Bone marrow (tissue), 2 donors: ENCODE measurements around the gene CYP2W1.
A peak's percentile ranks its signal among the peaks of the same experiment; 100 is the strongest.
"Not testable (repeated sequence)": the region's sequence is repeated elsewhere in the genome, so short reads cannot be mapped to it uniquely, and the experiment has no call there.

ENCODE experiments used
- DNase-seq, 2 donors: peaks; one replicate each; lab custom pipeline; 2025; lab: John Stamatoyannopoulos, UW

The CYP2W1 gene

DNA sequence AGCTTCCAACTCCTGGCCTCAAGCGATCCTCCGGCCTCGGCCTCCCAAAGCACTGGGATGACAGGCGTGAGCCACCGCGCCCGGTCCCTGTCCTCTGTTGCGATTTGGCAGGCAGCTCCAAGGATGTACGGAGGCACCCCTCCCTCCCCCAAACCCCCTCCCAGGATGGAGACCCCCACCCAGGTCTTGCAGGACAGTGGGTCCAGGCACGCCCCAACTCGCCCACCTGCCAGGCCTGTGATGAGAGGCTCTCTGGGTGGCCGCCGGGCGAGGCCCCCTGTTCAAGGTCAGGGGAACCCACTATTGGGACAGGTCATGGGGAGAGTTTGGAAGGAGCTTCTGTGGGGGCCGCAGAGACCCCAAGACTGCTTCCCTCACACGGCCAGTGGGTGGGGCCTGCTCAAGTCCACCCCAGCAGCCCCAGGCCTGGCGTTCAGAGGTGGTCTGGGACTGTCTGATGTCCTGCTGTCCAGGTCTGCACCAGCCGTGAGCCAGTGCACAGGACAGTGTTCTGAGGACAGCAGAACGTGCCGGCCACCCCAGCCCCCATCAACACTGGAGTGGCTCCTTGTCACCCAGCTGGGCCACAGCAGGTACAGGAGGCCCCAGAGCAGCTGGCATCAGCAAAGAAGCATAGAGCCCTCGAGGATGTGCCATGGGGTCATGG is 31.0 kb upstream of the CYP2W1 start:
- DNase-seq: no peak

DNA sequence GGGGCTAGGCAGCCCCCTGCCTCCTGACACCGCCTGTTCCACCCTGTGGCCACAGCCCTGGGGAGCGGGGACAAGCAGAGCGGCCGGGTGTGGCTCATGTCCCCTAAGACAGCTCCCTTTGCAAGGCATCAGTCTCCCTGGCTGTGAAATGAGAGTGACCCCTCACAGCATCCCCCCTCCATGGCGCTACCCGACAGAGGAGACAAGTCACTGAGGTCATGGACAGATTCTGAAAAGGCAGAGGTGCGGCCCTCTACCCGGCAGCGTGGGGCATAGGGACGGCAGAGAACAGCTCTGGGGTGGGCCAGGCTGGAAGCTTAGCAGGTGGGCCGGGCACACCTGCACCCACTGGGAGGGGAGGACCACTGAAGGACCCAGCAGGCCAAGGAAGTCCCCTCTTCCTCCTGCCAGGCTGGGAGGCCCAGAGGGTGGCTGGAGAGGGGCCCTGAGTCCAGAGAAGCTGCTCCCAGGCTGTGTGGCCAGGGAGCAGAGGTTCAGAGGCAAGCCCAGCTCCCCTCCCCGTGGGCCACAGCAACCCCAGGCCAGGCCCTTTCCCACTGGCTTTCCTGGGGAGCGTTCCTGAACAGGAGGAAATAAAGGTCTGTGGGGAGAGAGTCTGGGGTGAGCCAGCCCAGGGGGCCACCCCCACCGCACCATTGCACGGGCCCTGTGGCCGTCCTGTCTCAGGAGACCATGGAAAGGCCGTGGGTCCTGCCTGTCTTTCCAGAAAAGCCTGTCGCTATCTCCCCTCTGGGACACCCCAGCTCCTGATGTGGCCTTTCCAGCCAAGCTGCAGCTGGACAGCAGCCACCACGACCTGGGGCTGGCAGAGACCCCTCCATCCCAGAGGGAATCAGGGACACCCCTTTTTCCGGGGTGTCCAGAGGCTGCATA is 30.2 kb upstream of the CYP2W1 start:
- no peak for DNase-seq

DNA sequence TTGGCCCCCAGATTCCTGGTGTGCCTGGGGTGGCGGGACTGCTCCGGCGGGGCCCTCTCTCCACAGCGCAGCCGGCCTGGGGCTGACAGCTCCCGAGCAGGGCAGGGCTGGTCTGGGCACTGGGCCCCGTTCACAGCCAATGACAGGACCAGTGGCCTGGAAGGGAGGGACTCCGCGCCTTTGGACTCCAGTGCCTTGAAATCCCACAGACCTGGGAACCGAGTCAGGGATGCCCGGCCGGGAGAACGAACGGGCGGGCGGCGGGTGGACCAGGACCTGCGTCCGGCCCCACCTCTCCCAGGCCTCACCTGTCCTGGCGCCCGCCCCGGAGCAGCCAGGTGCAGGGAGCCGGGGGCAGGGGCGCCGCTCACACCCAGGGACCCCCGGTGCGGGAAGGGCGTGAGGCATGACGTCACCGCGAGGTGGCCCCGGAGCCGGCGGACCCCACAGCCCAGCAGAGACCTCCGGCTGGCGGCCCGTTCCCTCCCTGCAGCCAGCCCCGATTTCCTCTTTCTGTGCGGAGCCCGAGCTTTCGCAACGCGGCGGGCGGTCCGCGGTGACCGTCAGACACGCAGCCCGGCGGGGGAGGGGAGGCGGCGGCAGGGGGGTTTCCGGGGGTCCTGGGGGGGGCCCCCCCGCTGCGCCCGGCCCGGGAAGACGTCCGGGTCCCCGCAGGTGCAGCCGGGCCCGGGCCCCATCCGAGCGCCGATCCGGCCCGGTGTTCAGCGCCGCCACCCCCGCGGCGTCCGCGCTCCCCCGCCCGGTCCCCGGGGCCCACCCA is 29.2 kb upstream of the CYP2W1 start:
- DNase-seq: peak in 1 of 2 donors; percentile 34

DNA sequence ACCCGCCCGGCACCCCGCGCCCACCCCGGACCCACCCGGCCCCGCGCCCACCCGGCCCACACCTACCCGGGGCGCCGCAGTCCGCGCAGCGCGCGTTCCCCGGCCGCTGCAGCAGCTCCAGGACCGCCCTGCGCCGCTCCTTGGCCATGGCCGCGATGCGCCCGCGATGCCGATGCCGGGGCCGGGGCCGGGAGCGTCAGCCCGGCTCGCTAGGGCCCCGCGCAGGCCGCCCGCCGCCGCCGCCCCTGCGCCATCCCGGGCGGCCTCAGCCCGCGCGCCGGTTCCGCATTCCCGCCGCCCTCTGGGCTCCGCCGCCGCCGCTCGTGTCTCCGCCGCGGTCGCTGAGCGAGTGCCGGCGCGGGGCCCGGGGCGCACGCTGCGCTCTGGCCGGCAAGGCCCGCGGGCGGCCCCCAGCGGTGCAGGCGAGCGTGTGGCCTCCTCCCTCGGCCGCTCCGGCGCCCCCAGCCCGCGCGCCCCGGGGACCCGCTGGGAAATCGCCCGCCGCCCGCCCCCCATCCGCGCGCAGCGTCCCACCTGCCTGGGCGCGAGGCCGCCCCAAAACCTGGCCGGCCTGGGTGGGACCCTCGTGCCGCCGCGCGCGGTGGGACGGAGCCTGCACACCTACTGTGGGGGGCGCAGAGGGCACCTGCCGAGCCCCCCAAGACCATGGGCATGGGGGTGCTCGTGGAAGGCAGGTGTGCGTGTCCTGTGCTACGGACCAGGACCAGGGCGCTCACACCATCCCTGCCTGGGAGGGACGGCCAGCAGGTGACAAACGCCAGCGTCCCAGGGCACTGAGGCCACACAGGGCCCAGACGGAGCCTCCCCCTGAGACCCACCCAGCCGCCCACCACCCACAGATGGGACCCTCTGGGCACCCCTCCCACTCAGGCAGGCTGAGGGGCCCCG is 28.4 kb upstream of the CYP2W1 start, which contains the start of gene ADAP1:
Gene ADAP1, minus strand, starts transcription at position 351 of the 909 bp plus-strand sequence. Its CDS starts 203 bp downstream, at position 148.
- DNase-seq: peak; percentile 22 to 34

DNA sequence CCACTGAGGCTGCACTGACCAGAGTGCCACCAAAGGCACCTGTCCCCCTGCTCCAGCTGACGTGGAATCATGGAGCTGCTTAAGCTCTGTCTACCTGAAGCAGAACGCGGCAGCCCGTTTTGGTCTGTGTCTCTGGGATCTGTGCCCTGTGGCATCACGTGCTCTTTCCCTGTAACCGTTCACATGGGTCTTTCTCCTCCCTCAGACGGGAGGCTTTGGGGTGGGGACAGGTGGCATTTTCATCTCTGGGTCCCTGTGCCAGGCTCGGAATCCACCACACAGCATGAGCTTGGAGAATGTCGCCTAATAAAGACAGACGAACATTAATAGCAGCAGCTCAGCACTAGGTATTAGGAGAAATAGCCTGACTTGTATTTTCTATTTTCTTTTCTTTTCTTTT is 26.9 kb upstream of the CYP2W1 start:
- no peak for DNase-seq

DNA sequence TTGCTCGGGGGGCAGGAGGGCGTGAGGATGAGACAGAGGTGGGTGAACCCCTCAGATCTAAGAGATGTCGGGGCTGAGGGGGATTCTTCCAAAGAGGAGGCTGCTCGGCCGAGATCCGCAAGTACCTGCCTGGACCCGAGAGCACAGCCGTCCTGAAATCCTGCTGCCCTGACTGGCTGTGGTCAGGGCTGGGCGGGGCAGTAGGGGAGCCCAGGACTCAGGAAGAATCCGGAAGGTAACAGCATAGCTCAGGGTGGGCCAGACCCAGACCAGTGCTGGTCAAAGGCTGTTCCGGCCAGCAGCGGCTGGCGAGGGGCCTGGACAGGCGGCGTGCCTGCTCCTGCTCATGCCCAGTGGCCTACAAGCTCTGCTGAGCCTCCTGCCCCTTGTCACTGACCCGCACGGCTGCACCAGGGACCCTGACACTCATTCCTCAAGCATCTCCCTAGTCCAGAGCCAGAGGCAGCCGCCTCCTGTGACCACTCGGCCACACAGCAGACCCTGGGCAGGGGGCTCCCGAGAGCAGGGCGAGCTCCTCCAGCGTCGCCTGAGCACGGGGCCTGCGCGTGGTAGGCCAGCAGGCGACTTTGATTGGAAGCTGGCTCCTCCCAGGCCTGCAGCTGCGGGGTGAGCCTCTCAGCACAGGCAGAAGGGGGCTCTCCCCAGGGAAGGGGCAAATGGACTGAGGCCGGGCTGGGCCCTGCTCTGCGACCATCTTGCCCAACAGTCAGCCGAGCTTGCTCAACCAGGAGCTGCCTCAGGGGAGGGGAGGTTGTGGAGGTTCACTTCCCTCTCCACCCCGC is 25.4 kb upstream of the CYP2W1 start:
- DNase-seq: peak in 1 of 2 donors; percentile 37

DNA sequence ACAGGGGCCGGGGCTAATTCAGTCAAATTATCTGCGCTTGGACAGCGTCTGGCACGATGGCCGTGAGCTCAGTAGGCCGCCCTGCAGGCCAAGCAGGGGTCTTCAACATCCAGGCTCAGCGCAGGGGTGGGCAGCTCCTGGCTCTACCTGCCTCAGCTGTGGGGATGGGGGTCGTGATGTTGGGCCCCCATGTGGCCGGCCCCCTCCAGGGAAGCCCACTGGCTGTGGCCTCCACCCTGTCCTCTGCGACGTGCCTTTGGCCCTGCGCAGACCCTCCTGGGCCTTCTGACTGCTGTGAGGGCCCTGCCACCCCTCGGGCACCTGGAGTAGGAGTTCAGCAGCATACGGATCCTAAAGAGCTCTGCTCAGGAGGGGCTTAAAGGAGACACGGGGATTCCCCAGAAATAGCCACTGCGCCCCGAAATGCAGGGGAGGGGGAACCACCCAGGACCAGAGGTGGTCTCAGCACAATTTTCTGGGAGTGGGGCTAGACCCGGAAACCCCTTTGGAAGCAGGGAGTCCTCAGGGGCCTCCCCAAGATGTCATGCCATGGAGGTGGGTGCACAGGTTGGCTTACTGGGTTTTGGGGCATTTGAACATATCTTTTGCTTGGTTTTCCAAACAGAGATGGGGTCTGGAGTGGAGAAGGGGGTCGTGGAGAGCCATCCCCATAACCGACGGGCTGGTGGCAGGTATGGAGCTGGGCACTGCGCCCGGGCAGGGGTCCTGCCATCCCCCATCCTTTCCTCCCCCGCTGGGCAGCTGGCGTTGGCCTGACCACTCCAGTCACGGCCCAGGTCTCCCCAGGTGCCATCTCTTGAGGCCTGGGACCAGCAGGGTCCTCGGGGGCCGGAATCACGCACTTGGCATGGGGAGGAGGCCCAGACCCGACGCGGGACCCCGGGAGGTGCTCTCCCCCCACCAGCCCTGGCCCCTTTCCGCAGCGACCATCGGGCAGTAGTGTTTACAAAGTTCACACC is 24.5 kb upstream of the CYP2W1 start:
- no peak for DNase-seq

DNA sequence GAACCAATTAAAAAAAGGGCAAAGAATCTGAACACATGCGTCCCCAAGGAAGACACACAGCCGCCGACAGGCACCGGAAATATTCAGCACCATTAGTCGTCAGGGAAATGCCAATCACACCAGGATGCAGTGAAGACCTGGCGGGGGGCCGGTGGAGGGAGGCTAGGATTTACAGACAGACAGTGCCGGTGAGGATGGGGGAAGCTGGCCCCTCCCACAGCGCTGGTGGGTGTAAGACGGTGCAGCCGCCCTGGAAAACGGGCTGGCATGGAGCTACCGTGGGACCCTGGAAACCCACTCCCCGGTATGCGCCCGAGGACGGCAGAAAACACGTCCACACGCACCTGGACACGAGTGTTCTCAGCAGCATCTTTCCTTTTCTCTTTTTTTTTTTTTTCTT is 23.7 kb upstream of the CYP2W1 start:
- no peak for DNase-seq

DNA sequence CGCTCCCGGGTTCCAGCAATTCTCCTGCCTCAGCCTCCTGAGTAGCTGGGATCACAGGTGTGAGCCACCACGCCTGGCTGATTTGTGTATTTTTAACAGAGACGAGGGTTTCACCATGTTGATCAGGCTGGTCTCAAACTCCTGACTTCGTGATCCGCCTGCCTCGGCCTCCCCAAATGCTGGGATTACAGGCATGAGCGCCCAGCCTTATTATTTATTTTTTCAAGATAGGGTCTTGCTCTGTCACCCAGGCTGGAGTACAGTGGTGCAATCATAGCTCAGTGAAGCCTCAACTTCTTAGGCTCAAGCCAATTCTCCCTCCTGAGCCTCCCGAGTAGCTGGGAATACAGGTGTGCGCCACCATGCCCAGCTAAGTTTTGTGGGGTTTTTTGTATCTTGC is 23.2 kb upstream of the CYP2W1 start:
- not testable (repeated sequence) for DNase-seq

DNA sequence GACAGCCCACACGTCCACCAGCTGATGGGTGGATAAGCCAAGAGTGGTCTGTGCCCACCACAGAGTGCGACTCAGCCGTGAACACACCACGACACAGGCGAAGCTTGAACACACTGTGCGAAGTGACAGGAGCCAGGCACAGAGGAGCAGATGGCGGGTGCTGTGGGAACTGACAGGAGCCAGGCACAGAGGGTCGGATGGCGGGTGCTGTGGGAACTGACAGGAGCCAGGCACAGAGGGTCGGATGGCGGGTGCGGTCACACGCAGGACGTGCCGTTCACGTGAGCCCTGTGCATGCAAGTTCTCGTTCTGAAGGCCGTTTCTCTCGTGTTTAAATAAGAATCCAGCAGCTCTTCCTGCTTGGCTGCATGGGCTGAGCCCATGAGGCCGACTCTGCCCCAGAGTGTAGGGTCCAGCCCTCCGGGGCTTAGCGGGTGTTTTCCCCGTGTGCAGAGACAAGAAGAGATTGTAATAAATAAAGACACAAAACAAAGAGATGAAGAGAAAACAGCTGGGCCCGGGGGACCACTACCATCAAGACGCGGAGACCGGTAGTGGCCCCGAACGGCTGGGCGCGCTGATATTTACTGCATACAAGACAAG is 22.6 kb upstream of the CYP2W1 start:
- no peak for DNase-seq

DNA sequence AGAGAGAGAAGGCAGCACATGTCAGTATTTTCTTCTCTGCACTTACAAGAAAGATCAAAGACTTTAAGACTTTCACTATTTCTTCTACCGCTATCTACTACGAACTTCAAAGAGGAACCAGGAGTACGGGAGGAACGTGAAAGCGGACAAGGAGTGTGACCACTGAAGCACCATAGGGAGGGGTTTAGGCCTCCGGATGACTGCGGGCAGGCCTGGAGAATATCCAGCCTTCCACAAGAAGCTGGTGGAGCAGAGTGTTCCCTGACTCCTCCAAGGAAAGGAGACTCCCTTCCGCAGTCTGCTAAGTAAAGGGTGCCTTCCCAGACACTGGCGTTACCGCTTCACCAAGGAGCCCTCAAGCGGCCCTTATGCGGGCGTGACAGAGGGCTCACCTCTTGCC is 22.0 kb upstream of the CYP2W1 start:
- not testable (repeated sequence) for DNase-seq

DNA sequence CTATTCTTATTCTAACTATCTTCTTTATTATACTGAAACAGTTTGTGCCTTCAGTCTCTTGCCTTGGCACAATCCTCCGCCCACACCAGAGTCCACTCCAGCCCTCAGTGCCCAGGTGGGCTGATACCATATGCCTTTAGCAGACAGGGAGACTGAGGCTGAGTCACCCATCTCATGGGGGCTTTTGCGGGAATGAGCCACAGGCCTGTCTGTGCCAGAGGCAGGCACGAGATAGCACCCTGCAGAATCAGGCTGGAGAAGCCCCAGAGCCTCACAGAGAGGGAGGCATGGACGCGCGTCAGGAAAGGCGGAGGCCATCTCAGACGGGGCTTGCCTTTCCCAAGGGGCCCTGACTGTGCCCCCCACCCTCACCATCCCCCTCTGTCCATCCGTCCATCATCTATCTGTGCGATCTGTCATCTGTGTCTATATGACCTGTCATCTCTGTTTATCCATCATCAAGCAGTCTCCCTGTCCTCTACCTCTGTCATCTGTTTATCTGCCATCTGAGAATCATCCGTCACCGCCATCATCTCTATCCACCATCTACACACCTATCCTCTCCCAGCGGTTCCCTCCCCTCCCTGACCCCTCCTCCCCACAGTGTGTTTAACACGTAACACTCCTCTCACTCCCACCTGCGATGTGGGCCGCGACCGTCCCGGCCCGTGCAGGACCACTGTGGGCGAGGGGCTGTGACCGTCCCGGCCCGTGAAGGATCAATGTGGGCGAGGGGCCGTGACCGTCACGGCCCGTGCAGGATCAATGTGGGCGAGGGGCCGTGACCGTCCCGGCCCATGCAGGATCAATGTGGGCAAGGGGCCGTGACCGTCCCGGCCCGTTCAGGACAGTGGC is 21.2 kb upstream of the CYP2W1 start:
- no peak for DNase-seq

DNA sequence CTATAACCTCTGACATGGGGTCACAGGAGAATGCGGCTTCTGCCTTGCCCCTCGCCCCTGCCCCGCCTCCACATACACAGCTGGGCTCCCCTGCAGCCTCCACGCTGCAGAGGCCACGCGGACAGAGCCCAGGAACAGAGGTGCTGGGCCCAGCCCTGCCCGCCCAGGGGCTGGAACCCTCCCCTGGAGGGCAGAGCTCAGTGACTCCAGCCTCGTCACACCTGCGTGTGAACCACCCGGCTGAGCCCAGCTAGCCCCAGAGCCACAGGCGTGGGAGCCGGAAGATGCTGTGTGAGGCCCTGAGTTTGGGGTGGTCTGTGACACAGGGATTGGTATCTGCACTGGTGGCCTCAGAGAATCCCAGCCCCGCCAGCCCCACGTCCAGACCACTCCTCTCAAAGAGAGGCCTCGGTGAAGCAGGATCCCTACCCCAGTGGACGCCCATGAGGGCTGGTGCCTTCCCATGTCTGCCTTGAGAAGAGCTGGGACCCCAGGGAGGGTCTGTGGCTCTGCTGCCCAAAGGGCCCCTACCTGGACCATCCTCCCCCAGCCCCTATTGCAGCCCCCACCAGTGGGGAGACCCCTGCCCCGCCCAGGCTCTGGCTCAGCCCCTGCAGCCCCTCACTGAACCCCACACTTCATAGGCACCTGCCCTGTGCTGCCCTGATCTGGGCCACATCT is 20.4 kb upstream of the CYP2W1 start:
- no peak for DNase-seq

DNA sequence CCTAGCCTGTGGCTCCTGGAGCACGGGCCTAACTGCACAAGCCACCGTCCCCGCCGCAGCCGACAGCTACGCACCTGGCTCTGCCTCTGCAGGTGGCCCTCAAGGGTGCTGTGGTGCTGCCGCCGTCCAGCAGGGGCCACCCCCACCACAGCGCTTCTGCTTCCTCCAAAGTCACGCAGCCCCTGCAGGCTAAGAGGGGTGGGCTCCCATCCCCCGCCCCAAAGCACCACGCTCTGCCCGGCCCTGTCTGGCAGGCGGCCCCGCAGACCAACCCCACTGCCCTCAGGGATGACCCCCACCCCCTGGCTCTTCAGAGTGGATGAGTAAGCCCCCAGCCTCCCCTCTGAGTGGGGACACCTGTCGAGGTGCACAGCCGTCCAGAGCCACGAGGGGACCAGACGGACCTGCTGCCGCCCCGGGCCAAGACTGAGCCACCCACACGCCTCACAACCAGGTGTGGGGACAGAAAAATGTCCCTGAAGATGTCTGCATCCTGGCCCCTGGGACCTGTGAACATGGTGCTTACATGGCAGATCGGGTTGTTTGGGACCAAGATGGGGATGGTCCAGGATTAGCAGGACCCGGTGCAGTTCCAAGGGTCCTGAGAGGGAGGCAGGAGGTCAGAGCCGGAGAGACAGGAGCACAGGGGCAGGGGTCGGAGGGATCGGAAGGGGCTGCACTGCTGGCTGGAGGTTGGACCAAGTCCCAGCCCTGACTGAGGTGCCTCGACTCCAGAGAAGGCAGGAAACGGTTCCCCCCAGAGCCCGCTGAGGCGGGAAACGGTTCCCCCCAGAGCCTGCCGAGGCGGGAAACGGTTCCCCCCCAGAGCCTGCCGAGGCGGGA is 19.5 kb upstream of the CYP2W1 start:
- DNase-seq: no peak

DNA sequence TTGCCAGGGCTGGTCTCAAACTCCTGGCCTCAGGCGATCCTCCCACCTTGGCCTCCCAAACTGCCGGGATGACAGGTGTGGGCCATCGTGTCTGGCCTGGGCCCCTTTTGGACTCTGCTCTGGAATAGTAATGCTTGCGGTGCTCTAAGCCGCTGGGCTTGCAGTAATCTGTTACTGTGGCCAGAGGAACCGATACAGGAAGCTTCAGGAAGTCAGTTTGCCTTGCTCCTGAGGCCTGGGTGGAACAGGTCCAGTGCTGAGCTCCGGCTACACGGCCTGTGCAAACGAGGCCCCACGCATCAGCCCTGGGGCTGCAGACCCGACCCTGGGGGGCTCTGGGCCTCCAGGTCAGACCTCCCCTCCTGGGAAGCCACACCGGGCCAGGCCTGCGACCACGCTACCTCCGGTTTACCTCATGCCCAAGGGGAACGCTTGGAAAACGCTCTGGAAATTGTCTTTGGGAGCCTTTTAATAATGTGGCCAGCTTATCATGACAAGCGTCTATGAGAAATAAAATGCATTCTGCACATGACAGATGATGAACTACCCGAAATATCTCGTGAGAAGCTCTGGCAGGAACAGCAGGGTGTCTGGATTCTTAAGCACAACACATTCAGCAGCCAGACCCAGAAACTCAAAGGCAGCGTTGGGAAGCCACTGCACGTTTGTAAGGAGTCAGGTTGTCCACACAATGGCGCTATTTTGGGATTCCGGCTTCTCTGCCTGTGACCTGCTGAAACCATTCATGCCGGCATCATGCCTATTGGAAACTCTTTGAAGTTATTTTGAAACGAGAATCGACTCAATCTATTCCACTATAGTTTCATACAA is 18.4 kb upstream of the CYP2W1 start:
- no peak for DNase-seq
